ACC112 (cell line): ENCODE measurements around the gene SLCO4A1.

ENCODE experiments used
- H2AFZ ChIP-seq: fragments of 200-600 bp; sonication (generic); one replicate; pipeline ENCODE4 v1.6.0; 2017; ENCODE audit warnings: antibody characterized with exemption, low read length; ENCODE audit not compliant: unreplicated experiment
- H3K27ac ChIP-seq: fragments of 200-600 bp; sonication (generic); 2 replicates; pipeline ENCODE4 v1.5.1; 2014; ENCODE audit warnings: low read depth, mild to moderate bottlenecking, antibody characterized with exemption, low read length, moderate library complexity
- H3K27me3 ChIP-seq: fragments of 200-600 bp; sonication (generic); 2 replicates; pipeline ENCODE4 v1.6.1; 2014; ENCODE audit warnings: mild to moderate bottlenecking, antibody characterized with exemption, low read length, moderate library complexity, mixed read lengths; ENCODE audit not compliant: insufficient read depth
- H3K36me3 ChIP-seq: fragments of 200-600 bp; sonication (generic); 2 replicates; pipeline ENCODE4 v1.6.1; 2016; ENCODE audit warnings: mild to moderate bottlenecking, antibody characterized with exemption, low read length, moderate library complexity, mixed read lengths; ENCODE audit not compliant: insufficient read depth
- H3K4me1 ChIP-seq: fragments of 200-600 bp; sonication (generic); one replicate; pipeline ENCODE4 v1.6.1; 2016; ENCODE audit warnings: low read length, mixed read lengths; ENCODE audit not compliant: insufficient read depth, unreplicated experiment, control insufficient read depth
- H3K4me3 ChIP-seq: fragments of 200-600 bp; sonication (generic); 2 replicates; pipeline ENCODE4 v1.5.1; 2014; ENCODE audit warnings: mild to moderate bottlenecking, low read depth, low read length
- H3K79me2 ChIP-seq: fragments of 200-600 bp; sonication (generic); one replicate; pipeline ENCODE4 v1.6.0; 2016; ENCODE audit warnings: low read length; ENCODE audit not compliant: control insufficient read depth, unreplicated experiment, insufficient read depth

The SLCO4A1 gene

GRCh38 chr20:62697468-62697912, 55.2 kb downstream of the SLCO4A1 start:
- H3K27ac ChIP-seq = no peak overlapping the region
- peaks cover 15% of the 10 kb centered on the region; the same call in 1 of the 2 replicates for H3K27me3 ChIP-seq
- no peak overlapping the region for H3K4me3 ChIP-seq
- no peaks in the 10 kb centered on the region for H3K4me1 ChIP-seq
- no peaks in the 10 kb centered on the region for H3K36me3 ChIP-seq
- H2AFZ ChIP-seq = no peak overlapping the region
- H3K79me2 ChIP-seq = no peaks in the 10 kb centered on the region

GRCh38 chr20:62698231-62698630, 55.9 kb downstream of the SLCO4A1 start:
- Histone ChIP-seq H3K27ac (no peak overlapping the region), H3K4me1 (peaks cover 3% of the 10 kb centered on the region), H2AFZ (no peak overlapping the region), H3K79me2 (no peaks in the 10 kb centered on the region), H3K4me3 (no peak overlapping the region), H3K27me3 (peaks cover 14% of the 10 kb centered on the region; the same call in 1 of the 2 replicates), H3K36me3 (no peaks in the 10 kb centered on the region)

GRCh38 chr20:62699296-62699695, 57.0 kb downstream of the SLCO4A1 start:
- H3K79me2 ChIP-seq = no peaks in the 10 kb centered on the region
- peaks cover 8% of the 10 kb centered on the region; the same call in 1 of the 2 replicates for H3K27me3 ChIP-seq
- no peak overlapping the region for H3K4me3 ChIP-seq
- no peak overlapping the region for H2AFZ ChIP-seq
- H3K4me1 ChIP-seq = peaks cover 13% of the 10 kb centered on the region
- H3K36me3 ChIP-seq = no peaks in the 10 kb centered on the region
- no peak overlapping the region for H3K27ac ChIP-seq

GRCh38 chr20:62699741-62700140, 57.4 kb downstream of the SLCO4A1 start:
- peaks cover 17% of the 10 kb centered on the region for H3K4me1 ChIP-seq

GRCh38 chr20:62700261-62700930, 58.1 kb downstream of the SLCO4A1 start:
- Histone ChIP-seq H3K36me3 (no peaks in the 10 kb centered on the region), H3K4me3 (no peak overlapping the region), H3K4me1 (peaks cover 23% of the 10 kb centered on the region), H3K27ac (no peak overlapping the region), H3K79me2 (no peaks in the 10 kb centered on the region), H3K27me3 (0 out of 2 replicates have a peak, but pooled peaks cover 2% of the 10 kb centered on the region), H2AFZ (no peak overlapping the region)

More at GRCh38 chr20:62699741-62700140, 57.4 kb downstream of the SLCO4A1 start:
- Histone ChIP-seq H2AFZ (no peak overlapping the region), H3K27me3 (0 out of 2 replicates have a peak, but pooled peaks cover 8% of the 10 kb centered on the region), H3K4me3 (no peak overlapping the region), H3K27ac (no peak overlapping the region), H3K36me3 (no peaks in the 10 kb centered on the region), H3K79me2 (no peaks in the 10 kb centered on the region)

- H3K27ac ChIP-seq = no peak overlapping the region
- peaks cover 23% of the 10 kb centered on the region for H3K4me1 ChIP-seq
- H2AFZ ChIP-seq = no peak overlapping the region
- H3K36me3 ChIP-seq = no peaks in the 10 kb centered on the region
- H3K27me3 ChIP-seq = no peaks in the 10 kb centered on the region
- no peaks in the 10 kb centered on the region for H3K79me2 ChIP-seq
- no peak overlapping the region for H3K4me3 ChIP-seq
These were observed 59.1 kb downstream of the SLCO4A1 start for GRCh38 chr20:62701161-62702012.

GRCh38 chr20:62702013-62702300, 59.7 kb downstream of the SLCO4A1 start:
- Histone ChIP-seq H3K27ac (no peak overlapping the region), H3K36me3 (no peaks in the 10 kb centered on the region), H3K27me3 (no peaks in the 10 kb centered on the region), H3K79me2 (no peaks in the 10 kb centered on the region), H2AFZ (no peak overlapping the region), H3K4me1 (peaks cover 23% of the 10 kb centered on the region), H3K4me3 (no peak overlapping the region)

GRCh38 chr20:62702895-62703852, 60.9 kb downstream of the SLCO4A1 start:
- H3K4me3 ChIP-seq = no peak overlapping the region
- H3K79me2 ChIP-seq = no peaks in the 10 kb centered on the region
- peaks cover 23% of the 10 kb centered on the region for H3K4me1 ChIP-seq
- no peaks in the 10 kb centered on the region for H3K36me3 ChIP-seq
- peak overlapping the region; percentile 53 for H2AFZ ChIP-seq
- peak overlapping the region; percentile 75 for H3K27ac ChIP-seq
- peaks cover 10% of the 10 kb centered on the region; the same call in 1 of the 2 replicates for H3K27me3 ChIP-seq

GRCh38 chr20:62703853-62704228, 61.5 kb downstream of the SLCO4A1 start:
- no peaks in the 10 kb centered on the region for H3K79me2 ChIP-seq
- peaks cover 17% of the 10 kb centered on the region for H3K27me3 ChIP-seq
- no peak overlapping the region for H3K4me3 ChIP-seq
- peak overlapping the region; percentile 53 for H2AFZ ChIP-seq
- H3K27ac ChIP-seq = peak overlapping the region; percentile 75
- H3K4me1 ChIP-seq = peaks cover 23% of the 10 kb centered on the region
- H3K36me3 ChIP-seq = no peaks in the 10 kb centered on the region

GRCh38 chr20:62704341-62704948, 62.1 kb downstream of the SLCO4A1 start:
- Histone ChIP-seq H2AFZ (no peak overlapping the region), H3K36me3 (no peaks in the 10 kb centered on the region), H3K27me3 (peaks cover 23% of the 10 kb centered on the region), H3K4me1 (peaks cover 23% of the 10 kb centered on the region), H3K27ac (peak overlapping the region; percentile 75), H3K79me2 (no peaks in the 10 kb centered on the region), H3K4me3 (no peak overlapping the region)
